OCI-LY3 (cell line): Measurements from ENCODE around the gene HACE1.
"Not testable (repeated sequence)": the region's sequence is repeated elsewhere in the genome, so short reads cannot be mapped to it uniquely, and the experiment has no call there.

Source experiments
- H2AFZ ChIP-seq: fragments of 200-600, 300-600 bp; shearing (Covaris generic); 2 replicates; pipeline ENCODE4 v1.6.0; 2014; ENCODE audit warnings: antibody characterized with exemption, low read depth, low read length
- H3K27ac ChIP-seq: fragments of 200-600, 300-600 bp; sonication (generic); 2 replicates; pipeline ENCODE4 v1.5.1; 2014; ENCODE audit warnings: mild to moderate bottlenecking, low read length, moderate library complexity, mixed read lengths
- H3K27me3 ChIP-seq: fragments of 200-600, 300-600 bp; sonication (generic); 2 replicates; pipeline ENCODE4 v1.6.1; 2014; ENCODE audit warnings: low read depth, low read length, mixed read lengths
- H3K36me3 ChIP-seq: fragments of 200-600, 300-600 bp; sonication (generic); replicated peaks from 2 replicates; pipeline ENCODE3; 2014; ENCODE audit warnings: low read depth, low read length, mixed read lengths
- H3K4me1 ChIP-seq: fragments of 300-600, 200-600 bp; sonication (generic); 2 replicates; pipeline ENCODE4 v1.6.1; 2014; ENCODE audit warnings: low read length, mixed read lengths
- H3K4me2 ChIP-seq: fragments of 200-600, 300-600 bp; sonication (generic); 2 replicates; pipeline ENCODE4 v1.6.1; 2014; ENCODE audit warnings: low read length, mixed read lengths
- H3K4me3 ChIP-seq: fragments of 300-600, 200-600 bp; sonication (generic); 2 replicates; pipeline ENCODE4 v1.5.1; 2014; ENCODE audit warnings: antibody characterized with exemption, mild to moderate bottlenecking, low read length, moderate library complexity
- H3K79me2 ChIP-seq: fragments of 300-600, 200-600 bp; shearing (Covaris generic); 2 replicates; pipeline ENCODE4 v1.6.1; 2014; ENCODE audit warnings: mild to moderate bottlenecking, low read length, mixed read lengths
- H3K9ac ChIP-seq: fragments of 300-600, 200-600 bp; shearing (Covaris generic); 2 replicates; pipeline ENCODE4 v1.6.0; 2014; ENCODE audit warnings: mild to moderate bottlenecking, low read length, moderate library complexity
- H3K9me3 ChIP-seq: fragments of 200-600, 300-600 bp; shearing (Covaris generic); 2 replicates; pipeline ENCODE4 v1.6.1; 2014; ENCODE audit warnings: low read length, mixed read lengths; ENCODE audit not compliant: insufficient read depth
- H4K20me1 ChIP-seq: fragments of 200-600, 300-600 bp; sonication (generic); 2 replicates; pipeline ENCODE4 v1.6.1; 2016; ENCODE audit warnings: low read length, mixed read lengths; ENCODE audit not compliant: insufficient read depth
- EZH2phosphoT487 ChIP-seq: fragments of 200-600 bp; shearing (Covaris generic); IDR thresholded peaks from 2 replicates; pipeline ENCODE4 v1.6.1; 2018; ENCODE audit warnings: antibody characterized with exemption, mixed run types, low read depth
- TF ChIP-seq, protein P1 (sequence below): fragments of 200-600, 300-600 bp; sonication (generic); IDR thresholded peaks from 2 replicates; pipeline ENCODE4 v1.5.1; 2014; ENCODE audit warnings: antibody characterized with exemption, low read length, low read depth

Gene HACE1

GRCh38 chr6:104835782-104836181, 23.9 kb downstream of the HACE1 start:
- no peak overlapping the region for H2AFZ ChIP-seq
- no peaks in the 10 kb centered on the region for H3K79me2 ChIP-seq
- H3K27ac ChIP-seq = no peak overlapping the region
- no peak overlapping the region for H3K4me2 ChIP-seq
- H3K27me3 ChIP-seq = no peaks in the 10 kb centered on the region
- H3K36me3 ChIP-seq = no peaks in the 10 kb centered on the region
- no peaks in the 10 kb centered on the region for H3K9me3 ChIP-seq
- H3K4me3 ChIP-seq = no peak overlapping the region
- H3K9ac ChIP-seq = no peak overlapping the region
- H3K4me1 ChIP-seq = no peaks in the 10 kb centered on the region
- no peaks in the 10 kb centered on the region for H4K20me1 ChIP-seq
- TF ChIP-seq, protein P1, sequence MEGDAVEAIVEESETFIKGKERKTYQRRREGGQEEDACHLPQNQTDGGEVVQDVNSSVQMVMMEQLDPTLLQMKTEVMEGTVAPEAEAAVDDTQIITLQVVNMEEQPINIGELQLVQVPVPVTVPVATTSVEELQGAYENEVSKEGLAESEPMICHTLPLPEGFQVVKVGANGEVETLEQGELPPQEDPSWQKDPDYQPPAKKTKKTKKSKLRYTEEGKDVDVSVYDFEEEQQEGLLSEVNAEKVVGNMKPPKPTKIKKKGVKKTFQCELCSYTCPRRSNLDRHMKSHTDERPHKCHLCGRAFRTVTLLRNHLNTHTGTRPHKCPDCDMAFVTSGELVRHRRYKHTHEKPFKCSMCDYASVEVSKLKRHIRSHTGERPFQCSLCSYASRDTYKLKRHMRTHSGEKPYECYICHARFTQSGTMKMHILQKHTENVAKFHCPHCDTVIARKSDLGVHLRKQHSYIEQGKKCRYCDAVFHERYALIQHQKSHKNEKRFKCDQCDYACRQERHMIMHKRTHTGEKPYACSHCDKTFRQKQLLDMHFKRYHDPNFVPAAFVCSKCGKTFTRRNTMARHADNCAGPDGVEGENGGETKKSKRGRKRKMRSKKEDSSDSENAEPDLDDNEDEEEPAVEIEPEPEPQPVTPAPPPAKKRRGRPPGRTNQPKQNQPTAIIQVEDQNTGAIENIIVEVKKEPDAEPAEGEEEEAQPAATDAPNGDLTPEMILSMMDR = no peak
- TF ChIP-seq EZH2phosphoT487 = no peak

DNA sequence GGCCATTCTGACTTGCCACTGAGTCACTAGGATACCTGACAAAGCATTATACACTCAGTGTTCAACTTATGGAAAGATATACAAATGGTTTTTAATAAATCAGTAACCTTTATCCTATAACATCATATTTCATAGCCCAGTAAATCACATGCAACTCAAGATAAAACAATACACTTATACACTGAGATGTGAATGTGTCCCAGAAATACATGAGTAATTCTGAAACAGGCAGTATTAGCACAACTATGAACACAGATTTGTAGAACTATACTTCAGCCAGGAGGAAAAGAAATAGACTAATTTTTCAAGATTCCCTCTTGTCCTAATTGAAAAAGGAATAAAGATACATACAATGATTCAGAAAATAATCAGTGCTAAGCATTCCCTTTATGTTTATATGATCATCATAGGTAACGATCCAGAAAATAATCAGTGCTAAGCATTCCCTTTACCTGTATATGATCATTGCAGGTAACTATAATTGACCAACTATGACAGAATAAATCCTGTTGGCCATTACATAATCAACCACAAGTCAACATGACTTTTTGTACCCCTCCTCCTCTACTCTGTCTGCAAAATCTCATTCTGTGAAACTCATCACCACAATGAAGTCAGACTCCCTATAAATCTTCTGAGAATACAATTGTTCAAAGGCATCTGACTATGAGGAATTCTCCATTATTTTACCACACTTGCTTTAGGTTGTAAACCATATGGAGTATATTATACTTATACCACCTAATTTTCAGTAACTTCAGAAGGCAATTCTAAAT, 30.3 kb downstream of the HACE1 start:
- no peaks in the 10 kb centered on the region; the same call in 1 of the 2 replicates for H4K20me1 ChIP-seq

GRCh38 chr6:104828478-104828877, 31.2 kb downstream of the HACE1 start:
- H3K27ac ChIP-seq = no peak overlapping the region
- H3K36me3 ChIP-seq = no peaks in the 10 kb centered on the region
- TF ChIP-seq, protein P1 = no peak
- no peak for TF ChIP-seq EZH2phosphoT487

More for the DNA sequence above, 30.3 kb downstream of the HACE1 start:
- Histone ChIP-seq H3K9ac (no peak overlapping the region), H3K27ac (no peak overlapping the region), H3K4me3 (no peak overlapping the region), H3K36me3 (no peaks in the 10 kb centered on the region), H3K27me3 (no peaks in the 10 kb centered on the region), H2AFZ (no peak overlapping the region), H3K4me1 (no peaks in the 10 kb centered on the region), H3K9me3 (no peaks in the 10 kb centered on the region), H3K79me2 (no peaks in the 10 kb centered on the region), H3K4me2 (no peak overlapping the region)
- TF ChIP-seq EZH2phosphoT487 = no peak
- TF ChIP-seq, protein P1 = no peak

GRCh38 chr6:104820820-104821219, 38.9 kb downstream of the HACE1 start:
- not testable (repeated sequence) for H3K4me1 ChIP-seq, H3K79me2 ChIP-seq, H4K20me1 ChIP-seq, H3K27me3 ChIP-seq, H2AFZ ChIP-seq, H3K9me3 ChIP-seq, H3K27ac ChIP-seq, H3K9ac ChIP-seq, H3K36me3 ChIP-seq, H3K4me3 ChIP-seq, H3K4me2 ChIP-seq

More at GRCh38 chr6:104828478-104828877, 31.2 kb downstream of the HACE1 start:
- no peaks in the 10 kb centered on the region for H3K9me3 ChIP-seq
- H3K9ac ChIP-seq = no peak overlapping the region
- H4K20me1 ChIP-seq = no peaks in the 10 kb centered on the region; the same call in 1 of the 2 replicates
- no peak overlapping the region for H3K4me3 ChIP-seq
- no peaks in the 10 kb centered on the region for H3K79me2 ChIP-seq
- no peak overlapping the region for H3K4me2 ChIP-seq
- H3K27me3 ChIP-seq = no peaks in the 10 kb centered on the region
- no peaks in the 10 kb centered on the region for H3K4me1 ChIP-seq
- no peak overlapping the region for H2AFZ ChIP-seq
